Breast epithelium (tissue), 3 donors: ENCODE measurements around the gene GPAM.

Experiments used
- POLR2A ChIP-seq: fragments of 450-650 bp; IDR thresholded peaks from one replicate; pipeline ENCODE4 v1.6.1; 2016; ENCODE audit warnings: antibody characterized with exemption, mild to moderate bottlenecking, moderate library complexity
- TF ChIP-seq, protein P1 (sequence below), 3 donors: fragments of 450-650 bp; IDR thresholded peaks; one replicate each; pipeline ENCODE4 v1.5.1; 2016 to 2017; ENCODE audit warnings: antibody characterized with exemption in 3 of 3, mild to moderate bottlenecking in 3 of 3, moderate library complexity in 3 of 3

DNA sequence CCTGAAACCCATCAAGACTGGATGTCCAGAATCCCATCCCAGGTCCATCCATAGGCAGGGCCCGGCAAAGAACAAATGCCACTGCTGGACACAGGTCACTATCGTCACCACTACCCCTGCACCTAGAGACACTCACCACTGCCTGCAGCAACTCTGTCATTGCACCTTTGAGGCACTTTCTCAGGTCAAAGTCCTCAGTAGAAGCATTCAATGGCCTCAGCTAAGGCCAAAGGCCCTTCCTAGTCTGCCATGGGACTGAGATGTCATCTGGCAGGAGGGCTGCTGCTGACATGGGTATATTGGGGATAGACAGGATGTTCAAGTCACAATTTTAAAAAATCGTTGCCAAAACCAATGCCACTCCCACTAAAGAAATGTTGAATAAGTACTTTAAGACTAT lies 58.7 kb downstream of the GPAM start:
- TF ChIP-seq, protein P1, sequence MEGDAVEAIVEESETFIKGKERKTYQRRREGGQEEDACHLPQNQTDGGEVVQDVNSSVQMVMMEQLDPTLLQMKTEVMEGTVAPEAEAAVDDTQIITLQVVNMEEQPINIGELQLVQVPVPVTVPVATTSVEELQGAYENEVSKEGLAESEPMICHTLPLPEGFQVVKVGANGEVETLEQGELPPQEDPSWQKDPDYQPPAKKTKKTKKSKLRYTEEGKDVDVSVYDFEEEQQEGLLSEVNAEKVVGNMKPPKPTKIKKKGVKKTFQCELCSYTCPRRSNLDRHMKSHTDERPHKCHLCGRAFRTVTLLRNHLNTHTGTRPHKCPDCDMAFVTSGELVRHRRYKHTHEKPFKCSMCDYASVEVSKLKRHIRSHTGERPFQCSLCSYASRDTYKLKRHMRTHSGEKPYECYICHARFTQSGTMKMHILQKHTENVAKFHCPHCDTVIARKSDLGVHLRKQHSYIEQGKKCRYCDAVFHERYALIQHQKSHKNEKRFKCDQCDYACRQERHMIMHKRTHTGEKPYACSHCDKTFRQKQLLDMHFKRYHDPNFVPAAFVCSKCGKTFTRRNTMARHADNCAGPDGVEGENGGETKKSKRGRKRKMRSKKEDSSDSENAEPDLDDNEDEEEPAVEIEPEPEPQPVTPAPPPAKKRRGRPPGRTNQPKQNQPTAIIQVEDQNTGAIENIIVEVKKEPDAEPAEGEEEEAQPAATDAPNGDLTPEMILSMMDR (IDR thresholded peaks at IDR 0.05): no peak
- no peak for TF ChIP-seq POLR2A
